GM12878 (cell line): ENCODE data around the gene HNRNPF. TPM values are rescaled to one million over a fixed set of nuclear protein-coding genes. Genes with fewer than 3 reads are reported as not detected.
"Not testable (repeated sequence)": the region's sequence is repeated elsewhere in the genome, so short reads cannot be mapped to it uniquely, and the experiment has no call there.

Source experiments
- ATAC-seq: fragments of 200-7000 bp; cut with Tn5 transposase; 3 replicates; pipeline ENCODE4 v1.9.1; 2020; ENCODE audit warnings: mild to moderate bottlenecking, moderate library complexity
- BruUV-seq: library from RNA; stranded (reverse); fragments of 400-500 nt; replicated peaks from 2 replicates; lab custom pipeline; 2021; lab: Mats Ljungman, UMichigan
- CTCF ChIA-PET: fragments of 300-600 bp; sonication (Branson Sonifier 250); formaldehyde crosslinking; extraction: SDS; loops from one replicate; lab custom pipeline; 2021; ENCODE audit warnings: inconsistent platforms; lab: Yijun Ruan, JAX
- POLR2A ChIA-PET: fragments of 350-600 bp; formaldehyde crosslinking; extraction: SDS; loops from one replicate; lab custom pipeline; 2021; ENCODE audit warnings: inconsistent platforms; lab: Charles Lee
- RAD21 ChIA-PET: fragments of 300-600 bp; sonication (Branson Sonifier 250); formaldehyde crosslinking; loops from one replicate; lab custom pipeline; 2023; ENCODE audit warnings: antibody characterized with exemption; ENCODE audit not compliant: unreplicated experiment; lab: Charles Lee
- SMC1A ChIA-PET: fragments of 300-600 bp; sonication (Branson Sonifier 250); formaldehyde crosslinking; loops from one replicate; lab custom pipeline; 2023; ENCODE audit not compliant: unreplicated experiment, uncharacterized antibody; lab: Charles Lee
- DNase-seq: peaks from one replicate; pipeline ENCODE4 v3.0.0-alpha.2; 2011; ENCODE audit warnings: low read depth, low spot score
- FAIRE-seq: peaks from 3 replicates; lab custom pipeline; 2011; peaks lifted over from hg19 to GRCh38; lab: Jason Lieb, UNC
- H2AFZ ChIP-seq: 2 replicates; pipeline ENCODE4 v1.6.0; 2011; ENCODE audit warnings: low read depth, low read length, control low read depth; ENCODE audit not compliant: control insufficient read depth
- H3K27ac ChIP-seq: 2 replicates; pipeline ENCODE4 v1.5.1; 2011; ENCODE audit warnings: control low read depth; ENCODE audit not compliant: control insufficient read depth, insufficient read depth
- H3K27me3 ChIP-seq, 2 experiments: replicated peaks in 1 of 2; 2 replicates each; pipeline versions ENCODE4 v1.6.0 to v1.6.1; 2011; ENCODE audit warnings: low read length in 1 of 2; ENCODE audit not compliant: control insufficient read depth in 2 of 2, insufficient read depth in 2 of 2
- H3K36me3 ChIP-seq, 2 experiments: 2 replicates each; pipeline ENCODE4 v1.5.1; 2011; ENCODE audit warnings: low read length in 1 of 2; ENCODE audit not compliant: control insufficient read depth in 2 of 2, insufficient read depth in 2 of 2
- H3K4me1 ChIP-seq: 2 replicates; pipeline ENCODE4 v1.6.1; 2011; ENCODE audit warnings: mild to moderate bottlenecking, low read length, moderate library complexity, mixed read lengths; ENCODE audit not compliant: control insufficient read depth, insufficient read depth
- H3K4me2 ChIP-seq: 2 replicates; pipeline ENCODE4 v1.6.0; 2011; ENCODE audit warnings: control low read depth; ENCODE audit not compliant: control insufficient read depth, insufficient read depth
- H3K4me3 ChIP-seq: fragments of 200-600 bp; sonication (generic); 2 replicates; pipeline ENCODE4 v1.5.1; 2016
- H3K79me2 ChIP-seq: 2 replicates; pipeline ENCODE4 v1.6.0; 2011; ENCODE audit warnings: low read length; ENCODE audit not compliant: control insufficient read depth, insufficient read depth
- H3K9ac ChIP-seq: 2 replicates; pipeline ENCODE4 v1.8.0; 2011; ENCODE audit warnings: low read length, control low read depth, mixed read lengths; ENCODE audit not compliant: control insufficient read depth, insufficient read depth
- H3K9me3 ChIP-seq: replicated peaks from 3 replicates; pipeline ENCODE4 v1.5.1; 2011; ENCODE audit warnings: mild to moderate bottlenecking, low read length; ENCODE audit not compliant: control insufficient read depth, insufficient read depth
- H4K20me1 ChIP-seq: 2 replicates; pipeline ENCODE4 v1.6.0; 2011; ENCODE audit not compliant: control insufficient read depth, insufficient read depth
- BCLAF1 ChIP-seq: fragments of 450-650 bp; IDR thresholded peaks from 2 replicates; pipeline ENCODE4 v1.6.1; 2017; ENCODE audit warnings: antibody characterized with exemption, mild to moderate bottlenecking, moderate library complexity
- CHD1 ChIP-seq: IDR thresholded peaks from 2 replicates; pipeline ENCODE4 v1.6.1; 2012; ENCODE audit warnings: low read depth, low read length, improper control_type of control experiment
- DPF2 ChIP-seq: fragments of 450-650 bp; IDR thresholded peaks from 2 replicates; pipeline ENCODE4 v1.6.1; 2017; ENCODE audit warnings: mild to moderate bottlenecking
- E4F1 ChIP-seq: fragments of 450-650 bp; IDR thresholded peaks from 2 replicates; pipeline ENCODE4 v1.6.1; 2018; ENCODE audit warnings: borderline replicate concordance, mild to moderate bottlenecking; ENCODE audit not compliant: partially characterized antibody
- JUND ChIP-seq: IDR thresholded peaks from 2 replicates; pipeline ENCODE4 v1.6.1; 2012; ENCODE audit warnings: low read depth, mild to moderate bottlenecking, low read length, improper control_type of control experiment, moderate library complexity
- NFYA ChIP-seq: IDR thresholded peaks from 2 replicates; pipeline ENCODE4 v1.6.1; 2011; ENCODE audit warnings: low read depth, mild to moderate bottlenecking, low read length, improper control_type of control experiment, borderline replicate concordance
- PKNOX1 ChIP-seq: fragments of 450-650 bp; IDR thresholded peaks from 2 replicates; pipeline ENCODE4 v1.6.1; 2016; ENCODE audit warnings: mild to moderate bottlenecking
- POLR2AphosphoS5 ChIP-seq: IDR thresholded peaks from 2 replicates; pipeline ENCODE4 v1.6.1; 2011; ENCODE audit warnings: mild to moderate bottlenecking, low read length, inconsistent platforms
- POU2F2 ChIP-seq: IDR thresholded peaks from 3 replicates; pipeline ENCODE4 v1.6.1; 2011; ENCODE audit warnings: low read depth, mild to moderate bottlenecking, low read length, borderline replicate concordance
- TARDBP ChIP-seq: IDR thresholded peaks from 2 replicates; pipeline ENCODE4 v1.6.1; 2016; ENCODE audit warnings: borderline replicate concordance
- ZNF207 ChIP-seq: fragments of 450-650 bp; IDR thresholded peaks from 2 replicates; pipeline ENCODE4 v1.6.1; 2014; ENCODE audit warnings: antibody characterized with exemption, mild to moderate bottlenecking, borderline replicate concordance
- WGBS: methylation state at CpG from one replicate; pipeline ENCODE4 v1.1.6; 2016; ENCODE audit warnings: low lambda C conversion rate; ENCODE audit not compliant: insufficient replicate concordance, insufficient coverage; ENCODE audit errors: missing lambda C conversion rate; 5-methylcytosine and 5-hydroxymethylcytosine counted together
- in situ Hi-C: fragments of 300-500 bp; cut with MboI; formaldehyde crosslinking; loops from 9 replicates; pipeline ENCODE4 v1.14.3; 2018; ENCODE audit warnings: mixed read lengths
- intact Hi-C: fragments of 100-400 bp; cut with micrococcal nuclease; formaldehyde crosslinking; loops from one replicate; pipeline ENCODE4 v1.14.2; 2022; ENCODE audit not compliant: unreplicated experiment
- polyA plus RNA-seq, 11 experiments: library from polyadenylated mRNA; depleted of rRNA in 4 of 11; unstranded in 6 of 11; stranded (reverse) in 5 of 11; fragments of >200 nt; fragmentation: Nextera tagmentation in 4 of 11; fragmentation: Illumina TruSeq in 1 of 11; extraction: Ambion mirVana in 4 of 11; extraction: Trizol in 1 of 11; gene quantifications; 1 replicate in 1 of 11; 2 replicates in 10 of 11; pipeline versions ENCODE4 v1.2.1 to v1.2.3, GENCODE V29; 2011 to 2016; ENCODE audit warnings: inconsistent platforms in 2 of 11, missing spikeins in 2 of 11, low read depth in 1 of 11
- total RNA-seq, 4 experiments: library from RNA; depleted of rRNA in 3 of 4; stranded (reverse); fragments of >200 nt in 3 of 4; fragmentation: Illumina TruSeq in 1 of 4; extraction: Trizol in 1 of 4; gene quantifications; 2 replicates each; pipeline versions ENCODE4 v1.2.1 to v1.2.3, GENCODE V29; 2013 to 2021

Gene HNRNPF
- total and polyA plus RNA-seq, 10 of the 15 experiments (the other 5 are each of a cell fraction or from before 2014, with no cell fraction given): 156 to 373 (median 293) TPM

- POLR2A ChIA-PET, CTCF ChIA-PET, H3K27ac ChIP-seq, RAD21 ChIA-PET, SMC1A ChIA-PET, H3K9me3 ChIP-seq, H3K9ac ChIP-seq, H4K20me1 ChIP-seq, H2AFZ ChIP-seq, H3K4me2 ChIP-seq, DNase-seq, FAIRE-seq, H3K4me3 ChIP-seq, H3K27me3 ChIP-seq, H3K79me2 ChIP-seq, H3K36me3 ChIP-seq, ATAC-seq, BruUV-seq: not testable (repeated sequence)
- 82% methylated on average over 3 of the region's 4 CpGs for WGBS
- peaks cover 21% of the 10 kb centered on the region for H3K4me1 ChIP-seq
- in situ Hi-C loops (loop anchor here (25.0 kb wide), 3 partner anchors 285 to 785 kb away; partner anchors contain the start of genes CSGALNACT2 and ZNF33B), intact Hi-C loops (loop anchor here (2.0 kb wide), 1 partner anchor 17 kb away; no protein-coding TSS in a partner anchor)
Measured at GRCh38 chr10:43421944-43422343, 13.0 kb upstream of the HNRNPF start.

- no peak for DNase-seq
- SMC1A ChIA-PET: no interaction called here
- ATAC-seq: no peak
- Histone ChIP-seq H3K36me3 (no peaks in the 10 kb centered on the region), H3K27ac (no peak overlapping the region; the same call in 1 of the 2 replicates), H3K4me1 (peaks cover 21% of the 10 kb centered on the region), H3K27me3 (no peaks in the 10 kb centered on the region), H2AFZ (peak overlapping the region; percentile 76; the same call in 1 of the 2 replicates), H3K4me3 (no peak overlapping the region), H4K20me1 (no peaks in the 10 kb centered on the region), H3K9ac (peak overlapping the region; percentile 67; the same call in 1 of the 2 replicates), H3K79me2 (no peaks in the 10 kb centered on the region), H3K4me2 (peak overlapping the region; percentile 79), H3K9me3 (no peaks in the 10 kb centered on the region; the same call in 2 of the 3 replicates)
- BruUV-seq: no TSS peak
- RAD21 ChIA-PET: no interaction called here
- 90% methylated on average over 6 of the region's 6 CpGs for WGBS
- POLR2A ChIA-PET: no interaction called here
- CTCF ChIA-PET: no interaction called here
- intact Hi-C loops: loop anchor here (2.0 kb wide), 1 partner anchor 17 kb away; no protein-coding TSS in a partner anchor
- in situ Hi-C loops: loop anchor here (25.0 kb wide), 3 partner anchors 284 to 784 kb away; partner anchors contain the start of genes CSGALNACT2 and ZNF33B
- FAIRE-seq: no peak
- TF ChIP-seq ZNF207 (no peak), CHD1 (no peak), BCLAF1 (no peak), DPF2 (no peak), E4F1 (no peak), PKNOX1 (no peak), NFYA (no peak), POU2F2 (no peak), JUND (no peak), TARDBP (no peak), POLR2AphosphoS5 (no peak)
Measured at GRCh38 chr10:43421519-43421918, 12.5 kb upstream of the HNRNPF start.
